HG03575 (cell line): ENCODE measurements around the gene GBP5.
"Not testable (repeated sequence)": the region's sequence is repeated elsewhere in the genome, so short reads cannot be mapped to it uniquely, and the experiment has no call there.

ENCODE experiments used
- ATAC-seq: cut with Tn5 transposase; IDR thresholded peaks from one replicate; pipeline ENCODE4 v1.9.1; 2021; ENCODE audit not compliant: unreplicated experiment, insufficient number of reproducible peaks, low FRiP score; ENCODE audit errors: extremely low read depth

The GBP5 gene, protein sequence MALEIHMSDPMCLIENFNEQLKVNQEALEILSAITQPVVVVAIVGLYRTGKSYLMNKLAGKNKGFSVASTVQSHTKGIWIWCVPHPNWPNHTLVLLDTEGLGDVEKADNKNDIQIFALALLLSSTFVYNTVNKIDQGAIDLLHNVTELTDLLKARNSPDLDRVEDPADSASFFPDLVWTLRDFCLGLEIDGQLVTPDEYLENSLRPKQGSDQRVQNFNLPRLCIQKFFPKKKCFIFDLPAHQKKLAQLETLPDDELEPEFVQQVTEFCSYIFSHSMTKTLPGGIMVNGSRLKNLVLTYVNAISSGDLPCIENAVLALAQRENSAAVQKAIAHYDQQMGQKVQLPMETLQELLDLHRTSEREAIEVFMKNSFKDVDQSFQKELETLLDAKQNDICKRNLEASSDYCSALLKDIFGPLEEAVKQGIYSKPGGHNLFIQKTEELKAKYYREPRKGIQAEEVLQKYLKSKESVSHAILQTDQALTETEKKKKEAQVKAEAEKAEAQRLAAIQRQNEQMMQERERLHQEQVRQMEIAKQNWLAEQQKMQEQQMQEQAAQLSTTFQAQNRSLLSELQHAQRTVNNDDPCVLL

DNA sequence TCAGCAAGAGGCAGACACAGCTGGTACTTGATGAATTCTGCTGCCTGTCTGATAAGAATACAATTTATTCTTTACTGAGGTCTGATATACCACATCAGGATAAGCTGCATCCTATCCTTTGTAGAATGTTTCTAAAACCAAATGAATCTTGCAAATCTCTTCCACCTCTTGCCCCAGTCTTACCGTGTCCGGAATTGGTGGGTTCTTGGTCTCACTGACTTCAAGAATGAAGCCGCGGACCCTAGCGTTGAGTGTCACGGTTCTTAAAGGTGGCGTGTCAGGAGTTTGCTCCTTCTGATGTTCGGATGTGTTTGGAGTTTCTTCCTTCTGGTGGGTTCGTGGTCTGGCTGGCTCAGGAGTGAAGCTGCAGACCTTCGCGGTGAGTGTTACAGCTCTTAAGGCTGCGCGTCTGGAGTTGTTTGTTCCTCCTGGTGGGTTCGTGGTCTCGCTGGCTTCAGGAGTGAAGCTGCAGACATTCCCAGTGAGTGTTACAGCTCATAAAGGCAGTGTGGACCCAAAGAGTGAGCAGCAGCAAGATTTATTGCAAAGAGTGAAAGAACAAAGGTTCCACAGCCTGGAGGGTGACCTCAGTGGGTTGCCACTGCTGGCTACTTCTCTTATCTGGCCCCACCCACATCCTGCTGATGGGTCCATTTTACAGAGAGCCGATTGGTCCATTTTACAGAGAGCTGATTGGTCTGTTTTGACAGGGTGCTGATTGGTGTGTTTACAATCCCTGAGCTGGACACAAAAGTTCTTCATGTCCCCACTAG, at the start of gene GBP5:
GBP5 (minus strand) TSS at position 592 of the 773 bp plus-strand sequence. CDS start 3,305 bp downstream, outside the sequence.
- ATAC-seq: not testable (repeated sequence)

DNA sequence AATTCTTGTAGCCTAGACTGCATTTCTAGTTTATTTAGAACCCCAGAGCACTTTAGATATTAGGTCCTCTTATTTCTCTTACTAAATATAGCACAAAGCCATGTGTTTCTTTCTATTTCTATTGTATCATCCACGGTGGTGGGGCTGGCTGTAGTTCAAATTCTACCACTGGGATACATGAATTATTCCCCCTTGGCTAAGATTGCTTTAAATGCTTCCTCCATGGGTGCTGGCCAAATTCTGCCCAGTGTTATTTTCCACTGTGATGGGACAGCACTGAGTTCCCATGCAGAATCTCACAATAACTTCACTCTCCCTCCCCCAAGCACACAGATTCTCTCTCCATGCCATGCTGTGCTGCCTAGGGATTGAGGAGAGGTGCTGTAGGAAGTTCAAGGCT, 49.7 kb upstream of the GBP5 start:
- ATAC-seq: no peak

DNA sequence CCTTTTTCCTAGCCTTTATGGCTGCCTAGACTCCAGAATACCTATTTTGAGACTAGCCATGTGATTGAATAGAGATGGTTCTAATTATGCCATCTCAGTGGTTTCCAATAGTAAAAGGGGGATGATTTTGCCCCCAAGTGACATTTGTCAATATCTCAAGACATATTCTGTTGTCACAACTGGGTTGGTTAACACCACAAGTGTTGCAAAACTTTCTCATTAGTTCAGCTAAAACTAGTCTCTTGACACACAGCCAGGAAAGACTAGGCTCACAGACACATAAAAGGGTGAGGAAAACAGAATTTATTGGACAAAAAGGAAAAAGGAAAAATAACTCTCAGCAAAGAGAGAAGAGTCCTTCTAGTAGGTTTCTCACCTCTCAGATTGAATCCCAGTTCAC, 39.9 kb upstream of the GBP5 start:
- ATAC-seq: no peak

DNA sequence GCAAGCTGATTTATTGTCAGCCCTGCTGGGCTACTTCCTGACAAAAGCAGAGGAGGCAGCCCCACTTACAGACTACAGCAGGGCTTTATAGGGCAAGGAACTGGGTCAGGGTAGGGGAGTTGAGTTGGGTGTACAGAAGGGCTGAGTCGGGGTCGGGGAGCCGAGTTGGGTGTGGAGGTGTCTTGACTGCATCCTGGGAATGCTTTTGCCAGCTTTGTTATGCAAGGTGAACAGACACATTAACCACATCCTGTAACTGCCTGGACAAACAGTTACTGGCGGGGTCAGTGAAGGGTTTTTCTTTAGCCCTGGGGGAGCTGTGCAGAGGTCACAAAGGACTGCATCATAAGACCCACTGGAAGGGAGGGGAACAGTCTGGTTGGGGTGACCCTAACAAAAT, 39.1 kb upstream of the GBP5 start:
- ATAC-seq: no peak

DNA sequence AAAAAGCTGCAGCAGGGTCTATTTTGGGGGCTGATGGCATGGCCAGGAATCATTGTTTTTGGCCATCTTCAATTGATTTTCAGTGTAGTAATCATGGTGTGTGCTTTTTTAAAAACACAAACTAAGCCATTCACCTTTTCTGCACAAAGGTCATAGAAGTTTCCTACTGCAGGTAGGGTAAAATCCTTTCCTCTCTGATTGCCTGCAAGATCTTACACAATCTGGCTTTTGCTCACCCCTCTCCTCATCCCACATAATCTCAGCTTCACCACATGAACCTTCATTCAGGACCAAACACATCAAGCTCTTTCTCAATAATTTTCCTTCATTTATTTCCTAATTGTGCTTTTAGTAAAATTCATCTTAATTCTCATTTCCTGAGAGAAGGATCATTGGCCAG, 38.3 kb upstream of the GBP5 start:
- ATAC-seq: no peak

DNA sequence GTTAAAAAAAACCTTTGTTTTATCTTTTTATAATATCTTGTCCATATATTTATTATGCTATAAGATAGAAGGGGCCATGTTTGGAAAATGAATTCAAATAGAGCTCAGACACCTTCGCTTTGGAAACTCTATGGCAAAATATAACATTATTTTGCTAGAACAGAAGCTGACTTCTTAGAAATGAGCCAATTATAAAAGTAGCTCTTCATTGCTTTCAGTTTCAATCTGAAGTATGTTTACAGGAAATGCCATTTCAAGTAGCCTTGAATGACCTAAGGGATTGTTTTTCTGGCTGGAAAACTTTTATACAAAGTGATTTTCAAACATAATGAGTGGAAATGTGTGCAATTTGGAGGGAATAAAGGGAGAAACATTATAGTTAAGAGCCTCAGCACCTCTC, 37.8 kb upstream of the GBP5 start:
- peak; percentile 89 for ATAC-seq

DNA sequence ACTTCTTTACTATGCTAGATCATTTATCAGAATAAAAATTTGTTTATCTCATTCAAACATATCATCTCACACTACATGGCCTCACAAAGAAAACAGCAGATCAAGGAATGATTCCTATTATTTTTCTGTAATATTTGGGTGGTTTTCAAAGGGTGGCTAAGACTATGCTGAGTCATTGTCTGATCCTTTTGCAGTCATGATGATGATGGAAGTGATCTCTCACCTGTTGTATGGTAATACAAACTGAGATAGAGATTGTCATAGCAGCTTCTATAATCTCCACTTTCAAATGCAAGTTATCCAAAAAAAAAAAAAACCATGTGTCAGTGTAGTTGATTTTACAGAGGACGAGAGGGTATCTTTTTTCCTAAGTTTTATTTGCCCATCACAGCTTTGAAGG, 37.2 kb upstream of the GBP5 start:
- no peak for ATAC-seq

DNA sequence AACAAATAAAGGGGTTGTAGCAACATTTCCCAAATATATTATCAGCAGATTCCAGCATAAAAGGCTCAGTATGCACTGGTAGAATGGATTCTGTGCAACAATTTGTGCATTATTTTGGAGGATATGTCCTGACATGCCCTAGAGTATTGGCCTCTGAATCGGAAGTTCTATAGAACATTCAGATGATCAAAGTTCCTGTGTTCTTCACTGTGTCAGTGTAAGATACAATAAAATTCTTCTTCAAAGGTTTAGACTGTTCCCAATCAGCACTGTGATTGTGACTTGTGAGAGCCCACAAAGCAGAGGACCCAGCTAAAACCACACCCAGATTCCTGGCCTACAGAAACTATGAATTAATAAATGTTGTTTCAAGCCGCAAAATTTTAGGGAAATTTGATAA, 33.6 kb upstream of the GBP5 start:
- no peak for ATAC-seq

DNA sequence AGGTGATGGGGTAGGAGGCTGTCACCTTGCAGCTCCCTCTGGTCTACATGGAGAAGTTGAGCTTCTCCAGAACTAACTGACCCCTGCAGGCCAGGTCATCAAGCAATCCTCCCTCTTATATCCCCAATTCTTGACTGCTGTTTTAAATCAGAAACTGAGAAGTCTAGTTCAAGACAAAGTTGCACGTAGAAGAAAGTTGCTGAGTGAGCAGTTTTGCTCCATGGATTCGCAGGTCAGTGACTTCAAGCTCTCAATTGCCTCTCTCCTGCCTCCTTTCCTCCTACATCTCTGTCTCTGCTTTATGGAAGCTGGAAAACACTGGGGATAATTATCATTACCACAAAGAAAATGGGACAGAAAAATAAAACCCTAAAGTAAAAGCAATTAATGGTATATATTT, 32.8 kb upstream of the GBP5 start:
- no peak for ATAC-seq

DNA sequence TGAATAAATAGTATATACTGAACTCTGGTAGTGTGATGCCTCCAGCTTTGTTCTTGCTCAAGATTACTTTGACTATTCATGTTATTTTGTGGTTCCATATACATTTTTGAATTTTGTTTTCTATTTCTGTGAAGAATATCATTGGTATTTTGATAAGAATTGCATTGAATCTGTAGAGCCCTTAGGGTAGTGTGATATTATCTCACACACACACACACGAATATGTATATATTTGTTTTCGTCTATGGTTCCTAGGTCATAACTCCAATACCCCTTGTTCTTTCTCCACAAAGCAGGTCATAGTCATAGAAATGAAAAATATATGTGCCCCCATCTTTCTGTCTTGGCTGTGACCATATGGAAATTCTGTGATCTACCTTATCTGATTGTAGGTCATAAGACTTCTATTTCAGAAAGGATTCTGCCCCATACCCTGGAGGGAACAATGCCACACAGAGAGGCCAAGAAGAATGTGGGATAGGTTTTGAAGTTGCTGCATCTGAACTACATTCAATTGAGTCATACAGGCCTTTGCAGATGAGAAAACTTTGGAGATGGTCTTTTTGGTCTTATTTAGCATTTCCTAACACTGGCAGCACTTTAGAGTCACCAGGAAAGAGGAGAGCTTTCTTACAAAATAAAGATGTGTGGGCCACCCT, 32.0 kb upstream of the GBP5 start:
- ATAC-seq: no peak

DNA sequence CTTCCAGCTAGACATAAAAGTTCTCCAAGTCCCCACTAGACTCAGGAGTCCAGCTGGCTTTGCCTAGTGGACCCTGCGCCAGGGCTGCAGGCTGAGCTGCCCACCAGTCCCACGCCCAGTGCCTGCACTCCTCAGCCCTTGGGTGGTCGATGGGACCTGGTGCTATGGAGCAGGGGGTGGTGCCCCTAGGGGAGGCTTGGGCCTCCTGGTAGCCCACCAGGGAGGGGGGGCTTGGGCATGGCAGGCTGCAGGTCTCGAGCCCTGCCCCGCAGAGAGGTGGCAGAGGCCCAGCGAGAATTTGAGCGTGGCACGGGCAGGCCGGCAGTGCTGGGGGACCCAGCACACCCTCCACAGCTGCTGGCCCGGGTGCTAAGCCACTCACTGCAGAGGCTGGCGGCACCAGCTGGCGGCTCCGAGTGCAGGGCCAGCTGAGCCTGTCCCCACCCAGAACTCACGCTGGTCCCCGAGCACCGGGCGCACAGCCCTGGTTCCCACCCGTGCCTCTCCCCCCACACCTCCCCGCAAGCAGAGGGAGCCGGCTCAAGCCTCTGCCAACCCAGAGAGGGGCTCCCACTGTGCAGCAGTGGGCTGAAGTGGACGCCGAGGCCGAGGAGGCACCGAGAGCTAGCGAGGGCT, 30.2 kb upstream of the GBP5 start:
- ATAC-seq: no peak

DNA sequence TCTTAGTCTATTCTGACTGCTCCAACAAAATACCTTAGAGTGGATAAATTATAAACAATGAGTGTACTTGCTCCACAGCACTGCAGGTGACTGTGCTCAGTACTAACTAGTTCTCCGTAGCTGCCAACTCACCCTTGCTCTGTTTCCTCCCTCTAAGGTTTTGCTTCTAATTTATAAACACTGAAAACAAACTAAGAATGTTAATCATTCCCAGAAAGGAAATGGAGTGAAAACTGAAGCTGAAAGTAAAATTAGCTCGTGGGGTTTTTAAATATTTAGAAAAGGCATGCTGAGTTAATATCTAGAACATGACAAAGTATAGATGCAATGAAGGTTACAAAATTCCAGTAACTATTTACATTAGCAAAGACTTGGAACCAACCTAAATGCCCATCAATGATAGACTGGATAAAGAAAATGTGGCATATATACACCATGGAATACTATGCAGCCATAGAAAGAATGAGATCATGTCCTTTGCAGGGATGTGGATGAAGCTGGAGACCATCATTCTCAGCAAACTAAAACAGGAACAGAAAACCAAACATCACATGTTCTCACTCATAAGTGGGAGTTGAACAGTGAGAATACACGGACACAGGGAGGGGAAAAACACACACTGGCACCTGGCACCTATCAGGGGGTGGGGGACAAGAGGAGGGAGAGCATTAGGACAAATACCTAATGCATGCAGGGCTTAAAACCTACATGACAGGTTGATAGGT, 27.2 kb upstream of the GBP5 start:
- ATAC-seq: peak; percentile 64

DNA sequence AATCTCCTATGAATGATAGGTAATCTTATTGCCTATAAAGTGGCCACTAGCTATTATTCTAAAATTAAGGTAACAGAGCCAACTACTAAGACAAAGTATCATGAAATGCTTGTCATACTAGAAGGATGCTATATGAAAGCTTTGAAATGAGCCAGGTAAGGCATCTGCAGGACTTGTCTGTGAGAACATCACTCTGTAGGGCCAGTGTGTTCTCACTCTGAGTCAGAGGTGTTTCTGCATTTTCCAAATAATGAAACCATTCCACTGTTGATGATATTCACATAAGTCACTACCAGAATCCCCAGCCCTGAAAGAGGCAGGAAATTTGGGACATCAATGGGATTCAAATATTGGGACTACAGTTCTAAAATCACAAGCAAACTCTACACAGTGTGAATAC, 25.8 kb upstream of the GBP5 start:
- no peak for ATAC-seq

DNA sequence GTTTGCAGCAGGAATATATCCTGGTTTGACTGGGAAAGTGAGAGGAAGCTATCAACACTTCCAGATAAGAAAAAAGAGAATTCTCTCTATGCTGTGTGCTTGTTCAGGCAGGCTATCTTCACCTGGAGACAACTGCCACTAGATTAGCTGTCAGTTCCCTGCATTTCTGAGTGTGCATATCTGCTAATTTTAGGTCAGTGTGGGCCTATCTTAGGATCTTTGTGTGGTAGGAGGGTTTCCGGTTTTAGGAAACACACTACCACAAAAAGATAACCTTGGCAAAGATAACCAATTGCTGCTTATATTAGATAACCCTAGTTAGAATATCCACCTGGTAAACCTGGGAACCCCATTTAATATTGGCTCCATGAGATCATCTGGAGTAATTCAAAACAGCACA, 22.5 kb upstream of the GBP5 start:
- no peak for ATAC-seq

DNA sequence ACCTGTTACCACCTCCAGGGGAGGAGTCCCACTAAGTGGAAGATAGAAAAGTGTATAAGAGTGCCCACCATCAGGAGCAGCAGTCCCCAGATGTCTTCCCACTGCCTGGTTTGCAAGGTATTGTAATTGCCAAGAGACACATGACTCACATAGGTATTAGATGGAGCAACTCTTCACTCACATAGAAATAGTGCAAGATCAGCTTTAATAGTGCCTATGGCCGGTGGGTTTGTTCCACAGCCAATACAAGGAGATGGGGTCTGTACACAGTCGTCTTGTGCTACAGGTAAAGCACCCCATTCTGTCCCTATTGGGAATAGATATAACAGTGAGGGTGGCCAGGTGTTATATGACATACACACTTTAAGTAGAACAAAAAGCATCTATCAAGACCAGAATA, 18.6 kb upstream of the GBP5 start:
- no peak for ATAC-seq

DNA sequence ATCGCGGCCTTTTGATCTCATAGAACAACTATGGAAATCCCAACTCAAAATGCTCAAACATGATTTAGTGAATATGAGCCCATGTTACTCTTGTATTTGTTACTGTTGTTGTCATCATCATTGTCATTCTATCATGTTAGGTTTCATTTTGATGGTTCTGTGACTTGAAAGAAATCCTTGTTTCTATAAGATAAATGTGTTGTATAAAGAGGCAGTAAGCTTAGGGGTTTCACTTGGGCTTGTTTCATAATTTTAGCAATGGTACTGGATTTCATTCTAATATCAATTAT, 15.3 kb upstream of the GBP5 start:
- no peak for ATAC-seq

DNA sequence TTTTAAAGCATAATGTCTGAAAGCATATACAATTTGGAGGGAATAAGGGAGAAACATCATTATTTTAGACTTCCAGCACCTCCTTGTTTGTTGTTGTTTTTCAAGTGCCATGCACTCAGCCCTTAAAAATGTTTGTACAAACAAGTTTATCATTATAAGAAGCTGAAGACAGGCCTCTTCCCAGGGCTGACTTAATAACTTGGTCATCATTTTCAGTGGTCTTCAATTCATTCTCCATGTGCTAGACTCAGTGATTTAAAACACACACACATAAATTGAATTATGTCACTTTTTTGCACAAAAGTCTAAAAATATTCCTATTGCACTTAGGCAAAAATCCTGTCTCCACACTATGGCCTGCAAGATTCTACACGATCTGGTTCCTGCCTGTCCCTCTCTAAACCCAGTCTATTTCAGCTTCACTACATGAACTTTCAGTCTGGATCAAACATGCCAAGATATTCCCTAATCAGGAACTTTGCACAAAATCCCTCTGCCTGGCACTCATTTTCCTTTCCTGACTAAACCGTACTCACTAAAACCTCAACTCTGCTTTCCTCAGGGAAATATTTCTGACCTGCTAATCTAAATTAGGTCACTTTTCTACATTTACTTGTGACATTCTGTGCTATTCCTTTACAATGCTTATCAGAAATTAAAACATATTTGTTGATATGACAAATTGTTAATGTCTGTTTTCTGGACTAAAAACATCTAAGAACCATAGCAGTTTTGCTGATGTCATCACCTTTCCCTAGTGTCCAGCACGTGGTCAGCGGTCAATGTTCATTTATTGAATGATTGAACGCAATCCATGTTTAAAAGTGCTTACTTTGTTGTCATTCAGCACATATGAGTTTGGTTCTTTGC, 14.8 kb upstream of the GBP5 start:
- no peak for ATAC-seq
